GM21528 (cell line): ENCODE measurements around the gene MTCL1.

Source experiments
- ATAC-seq: cut with Tn5 transposase; IDR thresholded peaks from one replicate; pipeline ENCODE4 v1.9.1; 2021; ENCODE audit warnings: mild to moderate bottlenecking, moderate library complexity; ENCODE audit not compliant: unreplicated experiment, low FRiP score

Gene MTCL1

GRCh38 chr18:8854550-8854949, 149.2 kb downstream of the MTCL1 start:
- no peak for ATAC-seq

GRCh38 chr18:8854962-8855361, 149.6 kb downstream of the MTCL1 start:
- no peak for ATAC-seq

- no peak for ATAC-seq
Observed at GRCh38 chr18:8856212-8856611, 150.9 kb downstream of the MTCL1 start.

GRCh38 chr18:8856769-8857393, 151.5 kb downstream of the MTCL1 start:
- no peak for ATAC-seq

- ATAC-seq, result no peak
Observed at GRCh38 chr18:8857806-8858205, 152.4 kb downstream of the MTCL1 start.

- ATAC-seq, result no peak
Observed at GRCh38 chr18:8858888-8859511, 153.6 kb downstream of the MTCL1 start.

GRCh38 chr18:8860845-8861642, 155.7 kb downstream of the MTCL1 start:
- no peak for ATAC-seq

GRCh38 chr18:8863427-8863826, 158.1 kb downstream of the MTCL1 start:
- no peak for ATAC-seq

- no peak for ATAC-seq
Observed at GRCh38 chr18:8865934-8866333, 160.6 kb downstream of the MTCL1 start.

- ATAC-seq, result no peak
Observed at GRCh38 chr18:8866679-8867078, 161.3 kb downstream of the MTCL1 start.

GRCh38 chr18:8868276-8868675, 162.9 kb downstream of the MTCL1 start:
- no peak for ATAC-seq

GRCh38 chr18:8868779-8869415, 163.5 kb downstream of the MTCL1 start:
- no peak for ATAC-seq

GRCh38 chr18:8869696-8870095, 164.3 kb downstream of the MTCL1 start:
- no peak for ATAC-seq

- no peak for ATAC-seq
Observed at GRCh38 chr18:8870528-8870927, 165.2 kb downstream of the MTCL1 start.

GRCh38 chr18:8871489-8871888, 166.1 kb downstream of the MTCL1 start:
- ATAC-seq, result no peak

GRCh38 chr18:8874872-8875271, 169.5 kb downstream of the MTCL1 start:
- ATAC-seq, result no peak

- no peak for ATAC-seq
Observed at GRCh38 chr18:8876887-8877286, 171.5 kb downstream of the MTCL1 start.

GRCh38 chr18:8881103-8881502, 175.7 kb downstream of the MTCL1 start:
- ATAC-seq, result no peak
